HG03060 (cell line): ENCODE data around the gene GPR15LG.
"Not testable (repeated sequence)": the region's sequence is repeated elsewhere in the genome, so short reads cannot be mapped to it uniquely, and the experiment has no call there.

Experiments
- ATAC-seq: cut with Tn5 transposase; IDR thresholded peaks from one replicate; pipeline ENCODE4 v1.9.1; 2021; ENCODE audit warnings: low read depth, moderate number of reproducible peaks; ENCODE audit not compliant: unreplicated experiment

The GPR15LG gene

GRCh38 chr10:84173501-84173929, at the start of gene GPR15LG:
Gene GPR15LG, plus strand, starts transcription at chr10:84173801. Its CDS starts 51 bp downstream, at chr10:84173852.
- no peak for ATAC-seq

GRCh38 chr10:84125910-84126784, 47.5 kb upstream of the GPR15LG start:
- not testable (repeated sequence) for ATAC-seq

GRCh38 chr10:84126785-84127167, 46.8 kb upstream of the GPR15LG start:
- no peak for ATAC-seq

- ATAC-seq: no peak
These were observed 37.8 kb upstream of the GPR15LG start for GRCh38 chr10:84135836-84136235.

- no peak for ATAC-seq
These were observed 35.8 kb upstream of the GPR15LG start for GRCh38 chr10:84137811-84138210.

GRCh38 chr10:84138478-84139125, 35.0 kb upstream of the GPR15LG start:
- no peak for ATAC-seq

GRCh38 chr10:84139126-84140035, 34.2 kb upstream of the GPR15LG start, which contains the start of gene GHITM:
Gene GHITM, plus strand, starts transcription at chr10:84139509. Its CDS starts 1,992 bp downstream, at chr10:84141501.
- peak; percentile 98 for ATAC-seq

- ATAC-seq: no peak
These were observed 33.6 kb upstream of the GPR15LG start for GRCh38 chr10:84140036-84140379.

- ATAC-seq: no peak
These were observed 26.3 kb upstream of the GPR15LG start for GRCh38 chr10:84147347-84147746.

GRCh38 chr10:84148006-84148597, 25.5 kb upstream of the GPR15LG start:
- not testable (repeated sequence) for ATAC-seq

GRCh38 chr10:84149854-84150253, 23.7 kb upstream of the GPR15LG start:
- ATAC-seq: no peak

- no peak for ATAC-seq
These were observed 20.8 kb upstream of the GPR15LG start for GRCh38 chr10:84152769-84153168.

- no peak for ATAC-seq
These were observed 18.1 kb upstream of the GPR15LG start for GRCh38 chr10:84155521-84155920.

- no peak for ATAC-seq
These were observed 17.6 kb upstream of the GPR15LG start for GRCh38 chr10:84156009-84156408.

- peak; percentile 73 for ATAC-seq
These were observed 16.8 kb upstream of the GPR15LG start for GRCh38 chr10:84156768-84157167.

- ATAC-seq: no peak
These were observed 15.5 kb upstream of the GPR15LG start for GRCh38 chr10:84158061-84158460.

GRCh38 chr10:84158550-84158949, 15.1 kb upstream of the GPR15LG start:
- no peak for ATAC-seq

GRCh38 chr10:84159076-84159685, 14.4 kb upstream of the GPR15LG start:
- no peak for ATAC-seq

GRCh38 chr10:84160663-84161362, 12.8 kb upstream of the GPR15LG start:
- ATAC-seq: no peak
